ENCODE data around the gene SPACA9.

- TF ChIP-seq POLR2A (IDR thresholded peaks at IDR 0.05; ENCODE audit: low read depth, low read length) (no peak), POLR2AphosphoS5 (IDR thresholded peaks at IDR 0.05; ENCODE audit: low read depth, low read length) (no peak)
Measured at GRCh38 chr9:132882616-132883015, 3.9 kb downstream of the SPACA9 start.

Data from GM12891 (cell line).